ENCODE measurements around the gene ATP1A3. TPM values are rescaled to one million over a fixed set of nuclear protein-coding genes. Genes with fewer than 3 reads are reported as not detected.

Gene ATP1A3
- 0.94 TPM for polyA plus RNA-seq (2012; ENCODE audit: insufficient read length, low read depth)

- no peak for TF ChIP-seq SIN3A (IDR thresholded peaks at IDR 0.05; ENCODE audit: borderline replicate concordance, insufficient read depth, low read length)
- TF ChIP-seq REST (IDR thresholded peaks at IDR 0.05; ENCODE audit: insufficient read depth in 1 of 2, low read depth in 2 of 2, low read length in 2 of 2) = no peak
- no peak for TF ChIP-seq TAF1 (IDR thresholded peaks at IDR 0.05; ENCODE audit: borderline replicate concordance, insufficient read depth, low read length)
- TF ChIP-seq POLR2AphosphoS5 (IDR thresholded peaks at IDR 0.05; ENCODE audit: low read depth, low read length) = no peak
- no peak for TF ChIP-seq FOXP2 (optimal IDR thresholded peaks at IDR 0.05; ENCODE audit: borderline replicate concordance, extremely low read depth, extremely low read length, insufficient read depth)
These were observed at the start of gene ATP1A3 for GRCh38 chr19:41993612-41994483. ATP1A3 (minus strand) TSS chr19:41994230; CDS start chr19:41994076, 154 bp downstream.

GRCh38 chr19:42042455-42043170 lies 48.6 kb upstream of the ATP1A3 start:
- no peak for TF ChIP-seq REST (IDR thresholded peaks at IDR 0.05; ENCODE audit: insufficient read depth in 1 of 2, low read depth in 2 of 2, low read length in 2 of 2)
- no peak for TF ChIP-seq TAF1 (IDR thresholded peaks at IDR 0.05; ENCODE audit: borderline replicate concordance, insufficient read depth, low read length)
- no peak for TF ChIP-seq SIN3A (IDR thresholded peaks at IDR 0.05; ENCODE audit: borderline replicate concordance, insufficient read depth, low read length)
- no peak for TF ChIP-seq POLR2AphosphoS5 (IDR thresholded peaks at IDR 0.05; ENCODE audit: low read depth, low read length)
- TF ChIP-seq FOXP2 (optimal IDR thresholded peaks at IDR 0.05; ENCODE audit: borderline replicate concordance, extremely low read depth, extremely low read length, insufficient read depth) = no peak

GRCh38 chr19:42040031-42040430 lies 46.0 kb upstream of the ATP1A3 start:
- no peak for TF ChIP-seq REST (IDR thresholded peaks at IDR 0.05; ENCODE audit: insufficient read depth in 1 of 2, low read depth in 2 of 2, low read length in 2 of 2)

- no peak for TF ChIP-seq REST (IDR thresholded peaks at IDR 0.05; ENCODE audit: insufficient read depth in 1 of 2, low read depth in 2 of 2, low read length in 2 of 2)
- no peak for TF ChIP-seq POLR2AphosphoS5 (IDR thresholded peaks at IDR 0.05; ENCODE audit: low read depth, low read length)
- no peak for TF ChIP-seq TAF1 (IDR thresholded peaks at IDR 0.05; ENCODE audit: borderline replicate concordance, insufficient read depth, low read length)
- TF ChIP-seq SIN3A (IDR thresholded peaks at IDR 0.05; ENCODE audit: borderline replicate concordance, insufficient read depth, low read length) = no peak
- no peak for TF ChIP-seq FOXP2 (optimal IDR thresholded peaks at IDR 0.05; ENCODE audit: borderline replicate concordance, extremely low read depth, extremely low read length, insufficient read depth)
These were observed 44.6 kb upstream of the ATP1A3 start for GRCh38 chr19:42038666-42039065.
